SK-N-MC (cell line): Measurements from ENCODE around the gene AOPEP.
A peak's percentile ranks its signal among the peaks of the same experiment; 100 is the strongest.

Source experiments
- DNase-seq: peaks from one replicate; pipeline ENCODE4 v3.0.0-alpha.2; 2011; ENCODE audit warnings: low read depth, low spot score
- H3K27ac ChIP-seq: fragments of 200-600 bp; sonication (generic); 2 replicates; pipeline ENCODE4 v1.5.1; 2016; ENCODE audit warnings: mixed run types
- H3K36me3 ChIP-seq: fragments of 200-600 bp; sonication (generic); 2 replicates; pipeline ENCODE4 v1.6.1; 2017; ENCODE audit warnings: antibody characterized with exemption, low read length, mixed read lengths; ENCODE audit not compliant: insufficient read depth
- H3K4me3 ChIP-seq: fragments of 200-600 bp; sonication (generic); 2 replicates; pipeline ENCODE4 v1.5.1; 2016
- H3K9ac ChIP-seq: fragments of 200-600 bp; sonication (generic); 2 replicates; pipeline ENCODE4 v1.8.0; 2017; ENCODE audit warnings: mixed run types, mixed read lengths; ENCODE audit not compliant: insufficient read length
- H3K9me3 ChIP-seq: fragments of 200-600 bp; sonication (generic); 2 replicates; pipeline ENCODE4 v1.6.1; 2017; ENCODE audit warnings: low read depth, mild to moderate bottlenecking, antibody characterized with exemption, low read length, moderate library complexity, mixed read lengths
- EZH2 ChIP-seq: fragments of 200-600 bp; sonication (generic); IDR thresholded peaks from one replicate; pipeline ENCODE4 v1.6.1; 2017; ENCODE audit warnings: antibody characterized with exemption
- FOXP2 ChIP-seq: optimal IDR thresholded peaks from 2 replicates; pipeline ENCODE3; 2011; ENCODE audit warnings: mild to moderate bottlenecking, moderate library complexity; ENCODE audit not compliant: insufficient read depth; ENCODE audit errors: extremely low read length, control extremely low read depth
- POLR2AphosphoS5 ChIP-seq: IDR thresholded peaks from 2 replicates; pipeline ENCODE4 v1.6.1; 2012; ENCODE audit warnings: mild to moderate bottlenecking, low read depth, low read length, borderline replicate concordance

AOPEP gene

GRCh38 chr9:94996641-94997040 lies 270.1 kb downstream of the AOPEP start:
- no peaks in the 10 kb centered on the region for H3K36me3 ChIP-seq
- no peak for DNase-seq
- TF ChIP-seq EZH2 = no peak
- TF ChIP-seq FOXP2 = no peak
- TF ChIP-seq POLR2AphosphoS5 = no peak
- no peaks in the 10 kb centered on the region for H3K9me3 ChIP-seq
- no peak overlapping the region for H3K4me3 ChIP-seq
- H3K9ac ChIP-seq = no peak overlapping the region
- H3K27ac ChIP-seq = no peak overlapping the region

GRCh38 chr9:94997727-94998126 lies 271.2 kb downstream of the AOPEP start:
- TF ChIP-seq FOXP2 (no peak), EZH2 (no peak), POLR2AphosphoS5 (no peak)
- no peak overlapping the region for H3K27ac ChIP-seq
- H3K4me3 ChIP-seq = no peak overlapping the region
- no peak overlapping the region for H3K9ac ChIP-seq
- H3K9me3 ChIP-seq = no peaks in the 10 kb centered on the region
- H3K36me3 ChIP-seq = no peaks in the 10 kb centered on the region
- no peak for DNase-seq

- DNase-seq = no peak
- H3K36me3 ChIP-seq = no peaks in the 10 kb centered on the region
- no peaks in the 10 kb centered on the region for H3K9me3 ChIP-seq
- no peak overlapping the region for H3K4me3 ChIP-seq
- TF ChIP-seq EZH2 (no peak), FOXP2 (no peak), POLR2AphosphoS5 (no peak)
- no peak overlapping the region for H3K9ac ChIP-seq
- no peak overlapping the region for H3K27ac ChIP-seq
Observed at GRCh38 chr9:94999832-95000231, 273.3 kb downstream of the AOPEP start.

GRCh38 chr9:95000821-95001220 lies 274.3 kb downstream of the AOPEP start:
- Histone ChIP-seq H3K27ac (peak overlapping the region; percentile 21; the same call in 1 of the 2 replicates), H3K9me3 (no peaks in the 10 kb centered on the region), H3K9ac (no peak overlapping the region), H3K36me3 (no peaks in the 10 kb centered on the region), H3K4me3 (no peak overlapping the region)
- TF ChIP-seq POLR2AphosphoS5 (no peak), FOXP2 (no peak), EZH2 (no peak)
- no peak for DNase-seq

- Histone ChIP-seq H3K36me3 (no peaks in the 10 kb centered on the region), H3K4me3 (no peak overlapping the region), H3K9ac (no peak overlapping the region), H3K9me3 (no peaks in the 10 kb centered on the region), H3K27ac (no peak overlapping the region)
- no peak for TF ChIP-seq POLR2AphosphoS5
- TF ChIP-seq FOXP2 = no peak
- no peak for TF ChIP-seq EZH2
- DNase-seq = no peak
Observed at GRCh38 chr9:95001720-95002119, 275.2 kb downstream of the AOPEP start.

- DNase-seq = no peak
- peak overlapping the region; percentile 83 for H3K9ac ChIP-seq
Observed at GRCh38 chr9:95003689-95004410, 277.4 kb downstream of the AOPEP start.

GRCh38 chr9:95004411-95005277 lies 278.1 kb downstream of the AOPEP start:
- Histone ChIP-seq H3K36me3 (peaks cover 3% of the 10 kb centered on the region; the same call in 1 of the 2 replicates), H3K9me3 (no peaks in the 10 kb centered on the region), H3K4me3 (peak overlapping the region; percentile 85), H3K27ac (no peak overlapping the region), H3K9ac (peak overlapping the region; percentile 83)
- TF ChIP-seq POLR2AphosphoS5 (no peak), EZH2 (no peak), FOXP2 (no peak)
- DNase-seq = no peak

More at GRCh38 chr9:95003689-95004410, 277.4 kb downstream of the AOPEP start:
- H3K36me3 ChIP-seq = peaks cover 3% of the 10 kb centered on the region; the same call in 1 of the 2 replicates
- H3K9me3 ChIP-seq = no peaks in the 10 kb centered on the region
- TF ChIP-seq FOXP2 (no peak), POLR2AphosphoS5 (no peak), EZH2 (no peak)
- peak overlapping the region; percentile 85 for H3K4me3 ChIP-seq
- no peak overlapping the region for H3K27ac ChIP-seq

- Histone ChIP-seq H3K9me3 (no peaks in the 10 kb centered on the region), H3K36me3 (peaks cover 3% of the 10 kb centered on the region; the same call in 1 of the 2 replicates), H3K9ac (peak overlapping the region; percentile 70), H3K27ac (peak overlapping the region; percentile 5; the same call in 1 of the 2 replicates), H3K4me3 (peak overlapping the region; percentile 81)
- no peak for DNase-seq
- TF ChIP-seq FOXP2 = no peak
- TF ChIP-seq POLR2AphosphoS5 = no peak
- no peak for TF ChIP-seq EZH2
Observed at GRCh38 chr9:95005278-95006143, 279.0 kb downstream of the AOPEP start.
